KOPT-K1 (cell line): ENCODE data around the gene UBE2D2.
"Not testable (repeated sequence)": the region's sequence is repeated elsewhere in the genome, so short reads cannot be mapped to it uniquely, and the experiment has no call there.

Experiments
- H3K27ac ChIP-seq: fragments of 200-600 bp; sonication (generic); 2 replicates; pipeline ENCODE4 v1.5.1; 2016; ENCODE audit warnings: antibody characterized with exemption, mild to moderate bottlenecking, low read depth, low read length; ENCODE audit not compliant: poor library complexity, severe bottlenecking
- H3K36me3 ChIP-seq: fragments of 200-600 bp; sonication (generic); 2 replicates; pipeline ENCODE4 v1.5.1; 2017; ENCODE audit warnings: antibody characterized with exemption, mild to moderate bottlenecking, low read length, moderate library complexity; ENCODE audit not compliant: insufficient read depth
- H3K9me3 ChIP-seq: fragments of 200-600 bp; sonication (generic); 2 replicates; pipeline ENCODE4 v1.5.1; 2017; ENCODE audit warnings: antibody characterized with exemption, low read length, mild to moderate bottlenecking; ENCODE audit not compliant: insufficient read depth, poor library complexity, severe bottlenecking

Gene UBE2D2

DNA sequence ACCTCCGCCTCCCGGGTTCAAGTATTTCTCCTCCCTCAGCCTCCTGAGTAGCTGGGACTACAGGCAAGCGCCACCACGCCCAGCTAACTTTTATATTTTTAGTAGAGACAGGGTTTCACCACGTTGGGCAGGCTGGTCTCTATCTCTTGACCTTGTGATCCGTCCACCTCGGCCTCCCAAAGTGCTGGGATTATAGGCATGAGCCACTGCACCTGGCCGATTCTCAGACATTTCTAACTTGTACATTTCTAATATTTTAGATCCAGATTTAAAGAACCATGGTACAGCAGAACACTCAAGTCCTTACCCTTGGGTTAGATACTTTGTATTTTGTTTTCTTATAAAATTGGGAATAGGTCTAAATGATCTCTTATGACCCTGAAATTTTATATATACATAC lies 31.9 kb downstream of the UBE2D2 start:
- H3K9me3 ChIP-seq, H3K27ac ChIP-seq: not testable (repeated sequence)
- H3K36me3 ChIP-seq = peaks cover 45% of the 10 kb centered on the region

DNA sequence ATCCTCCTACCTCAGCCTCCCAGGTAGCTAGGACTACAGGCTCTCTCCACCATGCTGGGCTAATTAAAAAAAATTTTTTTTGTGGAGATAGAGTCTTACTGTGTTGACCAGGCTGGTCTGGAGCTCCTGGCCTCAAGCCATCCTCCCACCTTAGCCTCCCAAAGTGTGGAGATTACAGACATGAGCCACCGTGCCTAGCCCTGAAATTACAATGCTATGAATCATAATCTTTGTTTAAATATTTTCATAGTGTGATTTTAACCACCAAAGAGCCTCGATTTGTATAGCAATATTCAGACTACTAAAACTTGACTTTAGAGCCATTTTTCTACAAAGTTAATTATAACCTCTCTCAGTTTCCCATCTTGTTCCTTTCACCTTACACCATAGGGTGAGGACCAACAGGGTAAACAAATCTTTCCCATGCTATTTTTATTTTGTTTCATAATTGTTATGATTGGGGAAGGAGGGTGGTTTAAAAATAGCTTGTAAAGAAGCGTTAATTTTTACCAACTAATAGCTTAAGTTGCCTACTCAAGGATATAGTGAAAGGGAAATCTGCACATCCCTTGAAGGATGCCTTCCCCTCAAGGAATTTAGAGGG lies 32.7 kb downstream of the UBE2D2 start:
- Histone ChIP-seq H3K9me3 (no peaks in the 10 kb centered on the region), H3K27ac (no peak overlapping the region), H3K36me3 (peaks cover 43% of the 10 kb centered on the region)

DNA sequence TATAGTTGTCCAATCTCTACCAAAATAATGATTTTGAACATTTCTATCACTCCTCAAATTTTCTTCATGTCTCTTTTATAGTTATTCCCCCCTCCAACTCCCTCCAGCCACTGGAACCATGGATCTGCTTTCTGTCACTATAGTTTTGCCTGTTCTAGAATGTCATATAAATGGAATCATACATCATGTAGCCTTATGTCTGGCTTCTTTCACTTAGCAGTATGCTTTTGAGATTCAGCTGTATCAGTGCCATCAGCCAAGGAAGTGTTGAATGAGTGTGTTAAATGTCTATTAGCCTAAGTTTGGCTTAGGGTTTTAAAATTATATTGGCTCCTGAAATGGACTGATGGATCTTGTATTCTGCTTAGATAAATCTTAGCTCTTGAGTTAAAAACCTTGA lies 36.0 kb downstream of the UBE2D2 start:
- Histone ChIP-seq H3K9me3 (no peaks in the 10 kb centered on the region), H3K27ac (no peak overlapping the region), H3K36me3 (peaks cover 55% of the 10 kb centered on the region)

DNA sequence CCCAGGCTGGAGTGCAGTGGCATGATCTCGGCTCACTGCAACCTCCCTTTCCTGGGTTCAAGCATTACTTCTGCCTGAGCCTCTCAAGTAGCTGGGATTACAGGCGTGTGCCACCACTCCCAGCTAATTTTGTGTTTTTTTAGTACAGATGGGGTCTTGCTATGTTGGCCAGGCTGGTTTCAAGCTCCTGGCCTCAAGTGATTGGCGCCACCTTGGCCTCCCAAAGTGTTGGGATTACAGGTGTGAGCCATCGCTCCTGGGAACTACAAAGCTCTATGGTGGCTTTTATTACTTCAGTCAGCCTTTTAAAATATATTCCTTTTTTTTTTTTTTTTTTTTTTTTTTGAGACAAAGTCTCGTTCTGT lies 37.4 kb downstream of the UBE2D2 start:
- H3K27ac ChIP-seq, H3K9me3 ChIP-seq: not testable (repeated sequence)
- peaks cover 61% of the 10 kb centered on the region for H3K36me3 ChIP-seq

DNA sequence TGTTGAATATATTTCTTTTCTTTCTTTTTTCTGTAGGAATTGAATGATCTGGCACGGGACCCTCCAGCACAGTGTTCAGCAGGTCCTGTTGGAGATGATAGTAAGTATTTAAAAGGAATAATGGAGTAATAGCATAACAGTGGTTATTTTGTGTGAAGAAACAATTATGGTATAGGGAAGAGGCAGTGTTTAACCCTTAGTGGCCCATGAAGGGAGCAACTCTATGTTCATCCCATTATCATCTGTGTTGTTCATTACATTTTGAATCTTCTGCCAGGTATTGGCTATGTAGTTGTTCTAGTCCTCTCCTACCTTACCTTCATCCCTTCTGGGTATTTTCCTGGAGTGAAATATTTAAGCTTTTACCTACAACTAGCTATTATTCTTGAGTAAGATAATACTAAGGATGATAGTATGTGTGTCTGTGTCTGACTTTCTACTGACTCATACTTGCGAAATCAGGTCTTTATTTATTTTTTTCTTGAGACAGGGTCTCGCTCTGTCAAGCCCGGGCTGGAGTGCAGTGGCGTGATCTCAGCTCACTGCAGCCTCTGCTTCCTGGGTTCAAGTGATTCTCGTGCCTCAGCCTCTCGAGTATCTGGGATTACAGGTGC lies 39.3 kb downstream of the UBE2D2 start:
- Histone ChIP-seq H3K36me3 (peaks cover 67% of the 10 kb centered on the region), H3K9me3 (no peaks in the 10 kb centered on the region), H3K27ac (no peak overlapping the region)

DNA sequence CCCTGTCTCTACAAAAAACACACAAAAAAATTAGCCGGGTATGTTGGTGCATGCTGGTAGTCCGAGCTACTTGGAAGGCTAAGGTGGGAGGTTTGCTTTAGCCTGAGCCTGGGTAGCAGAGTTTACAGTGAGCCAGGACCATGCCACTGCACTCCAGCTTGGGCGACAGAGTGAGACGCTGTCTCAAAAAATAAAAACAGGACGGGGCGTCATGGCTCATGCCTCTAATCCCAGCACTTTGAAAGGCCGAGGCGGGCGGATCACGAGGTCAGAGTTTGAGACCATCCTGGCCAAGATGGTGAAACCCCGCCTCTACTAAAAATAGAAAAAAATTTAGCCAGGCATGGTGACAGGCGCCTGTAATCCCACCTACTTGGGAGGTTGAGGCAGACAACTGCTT lies 40.3 kb downstream of the UBE2D2 start:
- H3K36me3 ChIP-seq = peaks cover 76% of the 10 kb centered on the region
- H3K27ac ChIP-seq = no peak overlapping the region
- no peaks in the 10 kb centered on the region for H3K9me3 ChIP-seq

DNA sequence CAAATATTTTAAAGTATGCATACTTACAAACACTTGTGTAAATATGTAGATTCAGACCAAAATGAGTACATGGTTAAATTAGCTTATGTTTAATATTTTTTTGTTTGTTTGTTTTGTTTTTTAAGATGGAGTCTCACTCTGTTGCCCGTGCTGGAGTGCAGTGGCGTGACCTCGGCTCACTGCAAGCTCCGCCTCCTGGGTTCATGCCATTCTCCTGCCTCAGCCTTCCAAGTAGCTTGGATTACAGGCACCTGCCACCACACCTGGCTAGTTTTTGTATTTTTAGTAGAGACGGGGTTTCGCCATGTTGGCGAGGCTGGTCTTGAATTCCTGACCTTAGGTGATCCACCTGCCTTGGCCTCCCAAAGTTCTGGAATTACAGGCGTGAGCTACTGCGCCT lies 40.8 kb downstream of the UBE2D2 start:
- H3K27ac ChIP-seq, H3K9me3 ChIP-seq: not testable (repeated sequence)
- H3K36me3 ChIP-seq = peaks cover 82% of the 10 kb centered on the region

DNA sequence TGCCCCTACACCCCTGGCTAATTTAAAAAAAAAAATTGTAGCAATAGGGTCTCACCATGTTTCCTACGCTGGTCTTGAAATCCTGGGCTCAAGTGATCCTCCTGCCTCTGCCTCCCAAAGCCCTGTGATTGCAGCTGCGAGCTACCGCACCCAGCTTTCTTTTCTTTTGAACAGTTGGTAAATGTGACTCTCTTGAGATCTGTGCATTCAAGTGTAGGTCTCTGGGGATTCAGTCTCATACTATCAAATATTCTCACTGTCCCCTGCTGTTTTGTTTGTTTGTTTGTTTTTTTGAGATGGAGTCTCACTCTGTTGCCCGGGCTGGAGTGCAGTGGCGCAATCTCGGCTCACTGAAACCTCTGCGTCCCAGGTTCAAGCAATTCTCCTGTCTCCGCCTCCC lies 44.7 kb downstream of the UBE2D2 start:
- no peaks in the 10 kb centered on the region for H3K9me3 ChIP-seq
- peaks cover 82% of the 10 kb centered on the region for H3K36me3 ChIP-seq
- H3K27ac ChIP-seq = no peak overlapping the region

DNA sequence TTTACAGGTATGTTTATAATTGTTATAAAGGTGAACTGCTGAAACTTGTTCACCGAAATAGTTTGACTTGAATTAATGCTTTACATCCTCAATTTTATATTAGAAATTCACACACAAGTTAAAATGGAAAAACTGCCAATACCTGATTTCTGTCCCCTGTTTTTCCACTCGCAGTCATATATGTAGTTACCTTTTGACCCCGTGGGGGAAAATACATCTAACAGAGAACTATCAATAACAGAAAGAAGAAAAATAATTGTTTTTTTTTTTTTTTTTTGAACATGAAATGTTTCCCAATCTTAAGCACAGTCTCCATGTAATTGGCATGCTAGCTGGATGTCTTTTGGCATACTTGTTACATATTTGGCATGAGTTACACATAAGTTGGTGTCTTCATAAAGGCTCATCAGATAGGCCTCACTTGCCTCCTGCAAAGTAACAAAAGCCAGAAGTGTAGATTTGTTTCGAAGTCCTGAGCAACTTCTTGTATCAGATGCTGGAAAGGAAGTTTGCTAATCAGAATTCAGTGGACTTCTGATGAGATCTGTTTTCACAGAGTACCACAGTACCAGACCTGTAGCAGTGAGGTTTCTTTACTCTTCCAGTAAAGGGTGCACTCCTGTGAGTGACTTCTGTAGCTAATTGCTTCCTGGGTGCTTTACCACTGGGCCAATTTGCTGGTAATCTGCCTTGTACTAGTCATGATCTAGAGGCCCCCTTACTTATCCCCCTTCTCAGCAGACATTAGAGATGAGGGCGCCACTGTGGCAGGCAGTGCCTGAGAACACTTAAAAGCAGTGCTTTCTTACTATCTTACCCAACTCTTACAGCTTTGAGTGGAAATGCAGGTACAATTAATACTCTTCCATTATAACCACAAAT lies 50.8 kb downstream of the UBE2D2 start:
- Histone ChIP-seq H3K9me3 (no peaks in the 10 kb centered on the region), H3K27ac (no peak overlapping the region), H3K36me3 (peaks cover 83% of the 10 kb centered on the region)

DNA sequence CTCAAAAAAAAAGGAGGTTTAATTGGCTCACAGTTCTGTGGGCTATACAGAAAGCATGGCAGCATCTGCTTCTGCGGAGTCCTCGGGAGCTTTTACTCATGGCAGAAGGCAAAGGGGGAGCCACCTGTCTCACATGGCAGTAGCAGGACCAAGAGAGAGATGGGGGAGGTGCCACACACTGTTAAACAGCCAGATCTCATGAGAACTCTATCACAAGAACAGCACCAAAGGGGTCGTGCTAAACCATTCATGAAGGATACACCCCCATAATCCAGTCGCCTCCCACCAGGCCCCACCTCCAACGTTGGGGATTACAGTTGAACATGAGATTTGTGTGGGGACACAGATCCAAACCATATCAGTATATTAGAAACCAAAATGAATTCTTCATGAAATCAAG lies 58.7 kb downstream of the UBE2D2 start:
- no peaks in the 10 kb centered on the region for H3K9me3 ChIP-seq
- no peak overlapping the region for H3K27ac ChIP-seq
- peaks cover 98% of the 10 kb centered on the region for H3K36me3 ChIP-seq

DNA sequence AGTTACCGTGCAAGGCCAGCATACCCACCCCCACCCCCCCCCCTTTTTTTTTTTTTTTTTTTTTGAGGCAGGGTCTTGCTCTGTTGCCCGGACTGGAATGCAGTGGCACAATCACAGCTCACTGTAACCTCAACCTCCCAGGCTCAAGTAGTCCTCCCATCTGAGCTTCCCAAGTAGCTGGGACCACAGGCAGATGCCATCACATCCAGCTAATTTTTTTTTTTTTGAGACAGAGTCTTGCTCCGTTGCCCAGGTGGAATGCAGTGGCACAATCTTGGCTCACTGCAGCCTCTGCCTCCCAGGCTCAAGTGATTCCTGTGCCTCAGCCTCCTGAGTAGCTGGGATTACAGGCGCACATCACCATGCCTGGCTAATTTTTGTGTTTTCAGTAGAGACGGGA lies 64.3 kb downstream of the UBE2D2 start:
- H3K27ac ChIP-seq, H3K9me3 ChIP-seq: not testable (repeated sequence)
- H3K36me3 ChIP-seq = peaks cover 100% of the 10 kb centered on the region

DNA sequence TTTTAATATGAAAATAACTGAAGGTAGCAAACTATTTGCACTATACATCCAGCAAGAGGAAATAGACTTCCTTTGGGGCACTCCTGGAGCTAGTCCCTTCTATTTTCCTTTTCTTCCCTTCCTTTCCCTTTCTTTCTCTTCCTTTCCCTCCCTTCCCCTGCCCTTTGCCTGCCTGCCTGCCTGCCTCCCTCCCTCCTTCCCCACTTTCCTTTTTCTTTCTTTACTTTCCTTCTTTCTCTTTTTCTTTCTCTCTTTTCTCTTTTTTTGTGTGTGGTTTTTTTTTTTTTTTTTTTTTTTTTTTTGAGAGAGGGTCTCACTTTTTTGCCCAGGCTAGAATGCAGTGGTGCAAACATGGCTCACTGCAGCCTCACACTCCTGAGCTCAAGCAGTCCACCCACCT lies 69.7 kb downstream of the UBE2D2 start:
- no peaks in the 10 kb centered on the region for H3K9me3 ChIP-seq
- H3K27ac ChIP-seq = no peak overlapping the region
- peaks cover 63% of the 10 kb centered on the region for H3K36me3 ChIP-seq

DNA sequence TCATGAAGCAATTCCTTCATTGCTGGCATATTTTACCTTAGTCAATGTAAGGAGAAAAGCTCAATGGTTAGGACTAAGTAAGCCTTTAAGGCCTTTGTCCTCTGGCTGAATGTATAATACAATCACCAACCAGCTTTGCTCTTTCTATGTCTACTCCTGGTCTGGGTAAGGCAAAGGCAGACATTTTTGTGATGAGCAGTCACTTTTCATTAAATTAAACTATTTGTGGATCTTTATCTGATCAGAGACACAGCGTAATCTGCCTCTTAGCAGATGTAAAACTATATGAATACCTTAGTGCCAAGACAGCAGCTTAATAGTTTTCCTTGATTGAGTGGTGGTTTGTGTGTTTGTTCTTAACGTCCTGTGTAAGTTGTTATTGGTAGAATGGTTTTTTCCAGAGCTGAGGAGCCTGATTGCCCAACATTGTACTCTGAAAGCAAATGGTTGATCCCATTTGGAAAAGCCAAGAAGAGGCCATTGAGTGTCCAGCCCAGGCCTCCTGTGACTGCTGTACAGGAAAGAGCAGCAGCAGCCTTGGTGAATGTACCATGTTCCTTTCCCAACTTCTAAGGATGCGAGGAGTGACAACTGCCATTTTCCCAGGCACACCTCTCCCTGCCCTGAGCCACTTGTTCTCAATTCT lies 70.5 kb downstream of the UBE2D2 start:
- Histone ChIP-seq H3K36me3 (peaks cover 55% of the 10 kb centered on the region), H3K9me3 (no peaks in the 10 kb centered on the region), H3K27ac (no peak overlapping the region)

DNA sequence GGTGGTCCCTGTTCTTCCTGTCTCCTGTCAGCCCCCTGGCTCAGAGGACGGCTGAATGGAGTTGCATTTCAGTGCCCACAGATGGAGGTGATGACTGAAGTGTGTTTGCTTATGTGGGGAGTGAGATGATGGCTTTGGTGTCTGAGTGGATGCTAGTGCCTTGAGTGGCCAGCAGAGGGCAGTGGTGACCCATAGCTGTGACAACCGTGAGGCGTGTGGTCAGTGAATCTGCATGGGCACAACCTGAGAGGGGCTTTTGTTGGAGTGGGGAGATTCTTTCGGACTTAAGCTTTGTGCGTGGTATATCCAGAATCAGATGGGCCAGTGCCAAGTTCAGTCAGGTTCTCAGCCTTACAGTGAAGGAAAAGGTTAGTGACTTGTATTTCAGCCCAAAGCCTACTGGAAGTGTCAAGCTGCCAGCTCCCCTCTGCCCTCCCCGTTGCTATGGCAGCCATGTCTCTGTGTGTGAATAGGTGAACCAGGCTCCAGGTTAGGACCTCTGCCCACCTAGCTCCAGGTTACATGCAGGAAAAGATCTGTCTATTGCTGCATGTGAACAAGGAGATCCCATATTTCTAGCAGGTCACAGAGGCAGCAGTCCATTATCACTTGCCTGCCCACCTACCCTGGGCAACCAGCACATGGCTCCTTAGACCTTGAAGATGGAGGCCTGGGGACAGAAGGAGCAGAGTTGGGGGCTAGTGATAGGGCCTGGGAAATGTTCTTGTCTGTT lies 72.3 kb downstream of the UBE2D2 start:
- Histone ChIP-seq H3K9me3 (no peaks in the 10 kb centered on the region), H3K36me3 (peaks cover 37% of the 10 kb centered on the region), H3K27ac (no peak overlapping the region)

DNA sequence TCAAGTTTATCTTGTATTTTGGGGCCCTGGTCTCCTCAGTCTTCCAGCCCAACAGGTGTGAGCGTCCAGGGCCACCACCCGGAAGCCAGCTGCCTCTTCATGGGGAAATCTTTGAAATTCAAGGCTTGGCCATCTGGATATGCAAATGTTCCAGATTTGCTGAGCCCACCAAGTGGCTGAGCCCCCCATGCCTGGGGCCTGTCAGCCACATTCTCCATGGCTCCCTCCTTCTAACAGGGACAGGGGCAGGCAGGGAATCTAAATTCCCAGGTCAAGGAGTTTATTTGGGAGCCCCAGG lies 72.8 kb downstream of the UBE2D2 start:
- Histone ChIP-seq H3K9me3 (no peaks in the 10 kb centered on the region), H3K27ac (no peak overlapping the region), H3K36me3 (peaks cover 32% of the 10 kb centered on the region)
